ENCODE data around the gene DEPDC4. TPM values are rescaled to one million over a fixed set of nuclear protein-coding genes. Genes with fewer than 3 reads are reported as not detected.
"Not testable (repeated sequence)": the region's sequence is repeated elsewhere in the genome, so short reads cannot be mapped to it uniquely, and the experiment has no call there.

The DEPDC4 gene
- total RNA-seq, 4 donors from 2014 or later = 0.89 to 2.0 TPM; not detected in 2

DNA sequence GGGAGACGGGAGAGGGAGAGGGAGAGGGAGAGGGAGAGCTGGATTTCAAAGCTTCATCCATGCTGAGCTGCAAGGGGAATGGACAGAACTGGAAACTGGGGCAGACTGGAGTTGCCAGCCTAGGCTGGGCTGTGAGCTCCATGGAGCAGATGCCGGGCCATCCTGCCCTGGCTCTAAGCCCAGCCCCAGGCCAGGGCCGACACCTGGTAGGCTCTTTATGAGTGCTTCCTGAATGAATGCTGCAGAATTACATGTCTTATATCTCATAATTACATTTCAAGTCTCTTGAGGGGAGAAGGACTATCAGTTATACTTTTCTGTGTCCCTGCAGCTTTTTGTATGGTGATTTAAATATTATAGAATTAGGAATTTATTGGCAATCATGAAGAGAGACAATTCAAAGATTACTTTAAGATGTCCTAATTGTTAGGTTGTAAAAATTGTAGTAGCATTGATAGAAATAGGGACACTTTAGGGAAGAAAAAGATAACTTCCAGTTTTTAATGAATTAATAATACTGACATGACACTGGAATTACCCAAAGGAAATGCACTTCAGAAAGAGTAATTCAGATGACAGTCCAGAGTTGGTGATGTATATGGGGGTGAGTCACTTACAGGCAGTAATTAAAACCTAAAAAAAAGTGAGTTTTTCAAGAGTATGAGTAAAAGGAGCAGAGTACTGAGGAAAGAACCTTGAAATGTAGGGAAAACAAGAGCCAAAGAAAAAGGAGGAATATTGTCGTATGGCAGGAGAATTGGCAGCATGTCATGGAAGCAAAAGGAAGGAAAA lies 29.1 kb upstream of the DEPDC4 start:
- no peak for ATAC-seq
- TF ChIP-seq, protein P1, sequence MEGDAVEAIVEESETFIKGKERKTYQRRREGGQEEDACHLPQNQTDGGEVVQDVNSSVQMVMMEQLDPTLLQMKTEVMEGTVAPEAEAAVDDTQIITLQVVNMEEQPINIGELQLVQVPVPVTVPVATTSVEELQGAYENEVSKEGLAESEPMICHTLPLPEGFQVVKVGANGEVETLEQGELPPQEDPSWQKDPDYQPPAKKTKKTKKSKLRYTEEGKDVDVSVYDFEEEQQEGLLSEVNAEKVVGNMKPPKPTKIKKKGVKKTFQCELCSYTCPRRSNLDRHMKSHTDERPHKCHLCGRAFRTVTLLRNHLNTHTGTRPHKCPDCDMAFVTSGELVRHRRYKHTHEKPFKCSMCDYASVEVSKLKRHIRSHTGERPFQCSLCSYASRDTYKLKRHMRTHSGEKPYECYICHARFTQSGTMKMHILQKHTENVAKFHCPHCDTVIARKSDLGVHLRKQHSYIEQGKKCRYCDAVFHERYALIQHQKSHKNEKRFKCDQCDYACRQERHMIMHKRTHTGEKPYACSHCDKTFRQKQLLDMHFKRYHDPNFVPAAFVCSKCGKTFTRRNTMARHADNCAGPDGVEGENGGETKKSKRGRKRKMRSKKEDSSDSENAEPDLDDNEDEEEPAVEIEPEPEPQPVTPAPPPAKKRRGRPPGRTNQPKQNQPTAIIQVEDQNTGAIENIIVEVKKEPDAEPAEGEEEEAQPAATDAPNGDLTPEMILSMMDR (IDR thresholded peaks at IDR 0.05) = no peak
- no peak for TF ChIP-seq POLR2AphosphoS5 (IDR thresholded peaks at IDR 0.05)
- no peaks in the 10 kb centered on the region for H3K4me1 ChIP-seq
- WGBS, 2 donors (ENCODE audit: low coverage in 1 of 2) = 53 to 62% methylated on average over 2 of the region's 4 CpGs
- H3K36me3 ChIP-seq = peaks cover 0 to 44% of the 10 kb centered on the region in 2 donors
- no peaks in the 10 kb centered on the region for H3K27me3 ChIP-seq
- H3K9me3 ChIP-seq = no peaks in the 10 kb centered on the region
- no peak overlapping the region for H3K27ac ChIP-seq
- H3K4me3 ChIP-seq = no peak overlapping the region

DNA sequence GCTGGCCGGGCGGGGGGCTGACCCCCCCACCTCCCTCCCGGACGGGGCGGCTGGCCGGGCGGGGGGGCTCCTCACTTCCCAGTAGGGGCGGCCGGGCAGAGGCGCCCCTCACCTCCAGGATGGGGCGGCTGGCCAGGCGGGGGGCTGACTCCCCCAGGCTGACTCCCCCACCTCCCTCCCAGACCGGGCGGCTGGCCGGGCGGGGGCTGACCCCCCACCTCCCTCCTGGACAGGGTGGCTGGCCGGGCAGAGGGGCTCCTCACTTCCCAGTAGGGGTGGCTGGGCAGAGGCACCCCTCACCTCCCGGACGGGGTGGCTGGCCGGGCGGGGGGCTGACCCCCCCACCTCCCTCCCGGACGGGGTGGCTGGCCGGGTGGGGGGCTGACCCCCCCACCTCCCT lies 27.5 kb upstream of the DEPDC4 start:
- H3K9me3 ChIP-seq, H3K4me3 ChIP-seq, H3K27ac ChIP-seq, H3K27me3 ChIP-seq, H3K4me1 ChIP-seq, ATAC-seq: not testable (repeated sequence)
- no CpG with 5 or more reads among the region's 24 CpGs for WGBS, 2 donors (ENCODE audit: low coverage in 1 of 2)
- peaks cover 0 to 31% of the 10 kb centered on the region in 2 donors for H3K36me3 ChIP-seq

DNA sequence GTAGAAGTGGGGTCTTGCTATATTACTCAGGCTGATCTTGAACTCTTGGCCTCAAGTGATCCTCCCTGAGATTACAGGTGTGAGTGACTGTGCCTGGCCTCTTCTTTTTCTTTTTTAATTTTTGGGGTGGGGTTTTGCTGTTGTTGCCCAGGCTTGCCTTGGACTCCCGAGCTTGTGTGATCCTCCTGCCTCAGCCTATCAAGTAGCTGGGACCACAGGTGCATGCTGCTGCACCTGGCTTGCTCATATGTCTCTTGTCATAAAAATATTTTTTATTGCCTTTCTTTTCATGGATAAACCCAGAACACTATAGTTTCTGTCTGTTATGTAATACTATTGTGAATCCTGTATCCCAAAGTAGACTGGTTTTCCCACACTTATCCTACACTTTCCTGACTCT lies 26.1 kb upstream of the DEPDC4 start:
- Histone ChIP-seq H3K9me3 (no peaks in the 10 kb centered on the region), H3K27me3 (no peaks in the 10 kb centered on the region), H3K4me3 (no peak overlapping the region), H3K36me3 (peaks cover 0 to 18% of the 10 kb centered on the region in 2 donors), H3K27ac (no peak overlapping the region), H3K4me1 (peaks cover 0 to 10% (median 0%) of the 10 kb centered on the region in 3 donors)
- 100% methylated on average over 1 of the region's 1 CpG for WGBS, 2 donors (ENCODE audit: low coverage in 1 of 2)
- TF ChIP-seq, protein P1 (IDR thresholded peaks at IDR 0.05) = no peak
- no peak for TF ChIP-seq POLR2A (IDR thresholded peaks at IDR 0.05)
- TF ChIP-seq POLR2AphosphoS5 (IDR thresholded peaks at IDR 0.05) = no peak
- no peak for TF ChIP-seq EP300 (IDR thresholded peaks at IDR 0.05)
- ATAC-seq = no peak

DNA sequence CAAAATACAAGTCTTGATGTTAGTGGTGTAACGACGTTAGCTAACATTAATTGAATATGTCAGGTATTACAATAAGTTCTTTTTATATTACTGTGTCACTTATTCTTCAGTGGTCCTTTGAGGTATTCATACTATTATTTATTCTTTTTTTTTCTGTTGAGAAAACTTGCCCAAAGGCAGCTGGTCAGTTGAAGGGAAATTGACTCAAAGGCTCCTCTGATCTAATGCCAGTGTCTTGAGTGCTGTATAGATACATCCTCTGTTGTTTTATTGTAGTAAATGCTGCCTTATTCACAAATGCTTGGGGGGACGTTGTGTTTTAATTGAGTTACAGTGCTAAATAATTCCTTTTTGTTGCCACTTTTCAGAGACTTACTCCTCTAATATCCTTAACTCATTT lies 23.1 kb upstream of the DEPDC4 start:
- H3K9me3 ChIP-seq = no peaks in the 10 kb centered on the region
- ATAC-seq = no peak
- H3K27me3 ChIP-seq = no peaks in the 10 kb centered on the region
- no peak overlapping the region for H3K27ac ChIP-seq
- peaks cover 0 to 18% of the 10 kb centered on the region in 2 donors for H3K36me3 ChIP-seq
- TF ChIP-seq, protein P1 (IDR thresholded peaks at IDR 0.05) = no peak
- TF ChIP-seq POLR2A (IDR thresholded peaks at IDR 0.05) = no peak
- TF ChIP-seq EP300 (IDR thresholded peaks at IDR 0.05) = no peak
- no peak for TF ChIP-seq POLR2AphosphoS5 (IDR thresholded peaks at IDR 0.05)
- 72 to 83% methylated on average over 3 of the region's 3 CpGs for WGBS, 2 donors (ENCODE audit: low coverage in 1 of 2)
- H3K4me3 ChIP-seq = no peak overlapping the region
- H3K4me1 ChIP-seq = peaks cover 0 to 10% (median 0%) of the 10 kb centered on the region in 3 donors

DNA sequence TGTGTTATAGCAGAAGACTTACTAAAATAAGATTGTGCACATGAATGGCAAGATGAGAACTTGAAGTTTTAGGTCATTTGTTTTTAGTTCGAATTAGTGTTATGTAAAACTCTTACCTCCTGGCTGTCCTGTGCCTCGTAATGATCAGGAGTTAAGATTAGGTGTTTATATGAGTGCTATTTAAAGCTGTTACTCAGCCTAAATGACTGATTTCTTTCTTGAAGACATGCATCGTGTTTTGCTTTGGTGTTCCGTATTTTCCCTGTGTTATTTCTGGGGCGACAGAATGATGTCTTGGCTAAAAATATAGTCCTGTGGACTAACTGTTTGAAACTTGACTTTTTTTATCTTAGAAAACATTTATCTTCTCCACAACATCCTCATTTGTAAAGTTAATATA lies 22.2 kb upstream of the DEPDC4 start:
- no peak for ATAC-seq

DNA sequence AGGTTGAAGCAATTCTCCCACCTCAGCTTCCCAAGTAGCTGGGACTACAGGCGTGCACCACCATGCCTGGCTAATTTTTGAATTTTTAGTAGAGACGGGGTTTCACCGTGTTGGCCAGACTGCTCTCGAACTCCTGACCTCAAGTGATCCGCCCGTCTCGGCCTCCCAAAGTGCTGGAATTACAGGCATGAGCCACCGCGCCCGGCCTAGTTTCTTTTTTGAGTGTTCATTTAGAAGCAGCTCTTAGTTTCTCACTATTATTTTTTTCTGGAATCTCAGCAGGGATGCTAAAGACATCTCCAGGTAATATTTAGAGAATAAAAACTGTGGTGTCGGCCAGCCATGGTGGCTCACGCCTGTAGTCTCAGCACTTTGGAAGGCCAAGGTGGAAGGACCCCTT lies 17.7 kb upstream of the DEPDC4 start:
- not testable (repeated sequence) for ATAC-seq, H3K27me3 ChIP-seq, H3K4me3 ChIP-seq, H3K27ac ChIP-seq, H3K9me3 ChIP-seq
- 94 to 100% methylated on average over 1 to 12 of the region's 12 CpGs for WGBS, 2 donors (ENCODE audit: low coverage in 1 of 2)
- Histone ChIP-seq H3K36me3 (peaks cover 0 to 18% of the 10 kb centered on the region in 2 donors), H3K4me1 (peaks cover 0 to 22% (median 0%) of the 10 kb centered on the region in 3 donors)

More for the DNA sequence above, 22.2 kb upstream of the DEPDC4 start:
- Histone ChIP-seq H3K9me3 (no peaks in the 10 kb centered on the region), H3K27me3 (no peaks in the 10 kb centered on the region), H3K36me3 (peaks cover 0 to 27% of the 10 kb centered on the region in 2 donors), H3K27ac (peak overlapping the region in 2 of 4 donors; percentile 6 to 7), H3K4me3 (no peak overlapping the region), H3K4me1 (peaks cover 0 to 10% (median 0%) of the 10 kb centered on the region in 3 donors)
- WGBS, 2 donors (ENCODE audit: low coverage in 1 of 2) = 32 to 52% methylated on average over 5 of the region's 5 CpGs
- no peak for TF ChIP-seq EP300 (IDR thresholded peaks at IDR 0.05)
- no peak for TF ChIP-seq POLR2A (IDR thresholded peaks at IDR 0.05)
- TF ChIP-seq POLR2AphosphoS5 (IDR thresholded peaks at IDR 0.05) = no peak
- TF ChIP-seq, protein P1 (IDR thresholded peaks at IDR 0.05) = no peak

Data from gastroesophageal sphincter (tissue), 4 donors.